Left renal cortex interstitium (tissue), 4 donors: ENCODE measurements around the gene B4GALNT1. TPM values are rescaled to one million over a fixed set of nuclear protein-coding genes. Genes with fewer than 3 reads are reported as not detected.
"Not testable (repeated sequence)": the region's sequence is repeated elsewhere in the genome, so short reads cannot be mapped to it uniquely, and the experiment has no call there.

ENCODE experiments used
- DNase-seq, 4 donors: peaks; one replicate each; pipeline ENCODE4 v3.0.0-alpha.2; 2013; ENCODE audit warnings: low read depth in 4 of 4, low spot score in 2 of 4, missing footprints in 1 of 4
- polyA plus RNA-seq, 4 donors: library from polyadenylated mRNA; unstranded; fragments of 120-200 nt; gene quantifications; one replicate each; pipeline ENCODE4 v1.2.1, GENCODE V29; 2013; ENCODE audit not compliant: insufficient read length in 4 of 4

B4GALNT1 gene
- polyA plus RNA-seq, 4 donors, result 0.58 to 1.4 (median 0.76) TPM

DNA sequence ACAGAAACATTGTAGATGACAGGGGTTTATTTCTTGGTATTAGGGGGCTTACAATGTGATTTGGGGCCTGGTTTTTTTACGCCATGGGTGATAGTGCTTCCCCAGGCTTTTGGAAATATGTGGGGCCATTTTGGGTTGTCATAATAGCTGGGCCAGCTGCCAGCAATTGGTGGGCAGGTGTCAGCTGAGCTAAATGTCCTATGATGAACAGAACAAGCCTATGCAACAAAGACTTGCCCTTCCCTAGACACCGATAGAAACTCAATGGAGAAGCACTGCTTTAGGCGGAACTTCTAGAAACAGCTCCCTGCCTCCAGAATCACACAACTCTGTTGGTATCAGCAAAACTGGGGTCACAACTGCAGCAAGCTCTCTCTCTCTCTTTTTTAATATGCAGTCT lies 5.1 kb upstream of the B4GALNT1 start:
- no peak for DNase-seq

DNA sequence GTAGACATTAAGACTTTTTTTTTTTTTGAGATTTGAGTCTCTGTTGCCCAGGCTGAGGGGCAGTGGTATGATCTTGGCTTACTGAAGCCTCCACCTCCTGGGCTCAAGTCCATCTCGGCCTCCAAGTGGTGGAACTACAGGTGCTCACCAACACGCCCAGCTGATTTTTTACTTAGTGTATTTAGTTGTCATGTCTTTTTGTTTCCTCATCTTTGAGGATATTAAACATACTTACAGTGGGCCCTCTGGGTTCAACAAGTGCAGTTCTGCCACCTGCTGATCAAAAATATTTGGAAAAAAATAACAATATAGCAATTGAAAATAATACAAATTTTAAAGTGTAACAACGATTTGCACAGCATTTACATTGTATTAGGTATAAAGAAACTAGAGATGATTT lies 4.4 kb upstream of the B4GALNT1 start:
- no peak for DNase-seq

DNA sequence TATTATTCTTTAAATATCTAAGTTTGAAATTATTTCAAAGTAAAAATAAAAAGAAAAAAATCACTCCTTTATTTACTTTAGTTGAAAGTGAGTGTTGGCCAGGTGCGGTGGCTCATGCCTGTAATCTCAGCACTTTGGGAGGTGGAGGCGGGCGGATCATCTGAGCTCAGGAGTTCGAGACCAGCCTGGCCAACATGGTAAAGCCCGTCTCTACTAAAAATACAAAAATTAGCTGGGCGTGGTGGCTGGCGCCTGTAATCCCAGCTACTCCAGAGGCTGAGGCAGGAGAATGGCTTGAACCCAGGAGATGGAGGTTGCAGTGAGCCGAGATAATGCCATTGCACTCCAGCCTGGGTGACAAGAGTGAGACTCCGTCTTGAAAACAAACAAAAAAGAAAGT lies 3.7 kb upstream of the B4GALNT1 start:
- not testable (repeated sequence) for DNase-seq

DNA sequence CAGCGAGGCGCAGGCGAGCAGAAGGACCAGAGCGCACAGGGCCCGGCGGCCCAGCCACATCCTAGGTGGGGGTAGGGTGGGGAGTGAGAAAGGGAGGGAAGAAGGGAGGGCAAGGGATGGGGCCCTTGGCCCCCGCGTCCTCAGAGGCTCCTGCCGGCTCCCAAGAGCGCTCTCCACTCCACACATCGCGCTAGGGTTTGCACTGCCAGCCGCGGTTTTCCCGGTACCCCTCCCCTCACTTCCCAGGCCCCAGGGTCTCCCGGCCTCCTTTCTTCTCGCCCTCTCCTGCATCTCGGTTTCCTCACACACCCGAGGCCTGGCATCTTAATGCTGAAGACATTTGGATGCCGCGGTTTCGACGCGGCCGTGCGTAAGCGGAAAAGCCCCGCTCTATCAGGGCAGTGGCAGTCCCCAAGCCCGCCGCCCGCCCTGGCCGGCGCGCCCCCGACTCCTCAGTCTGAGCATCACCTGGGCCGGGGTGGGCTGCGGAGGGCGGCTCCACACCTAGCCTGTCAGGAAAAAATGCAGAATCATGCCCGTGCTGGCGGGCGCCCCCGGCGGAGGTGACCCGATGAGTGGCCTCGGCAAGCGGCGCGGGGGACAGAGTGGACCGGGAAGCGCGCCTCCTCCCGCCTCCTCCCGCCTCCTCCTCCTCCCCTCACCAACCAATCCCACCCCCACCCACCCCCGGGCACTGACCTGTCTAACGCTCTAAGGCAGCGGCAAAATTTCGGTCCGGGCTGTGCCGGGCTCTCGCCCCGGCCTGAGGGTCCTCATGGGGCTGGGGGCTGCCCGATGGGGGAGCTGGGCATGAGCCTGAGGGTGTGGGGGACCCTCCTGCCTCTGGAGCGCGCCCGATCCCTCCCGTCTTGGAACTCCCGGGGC lies 686 bp downstream of the B4GALNT1 start:
- DNase-seq, result no peak

DNA sequence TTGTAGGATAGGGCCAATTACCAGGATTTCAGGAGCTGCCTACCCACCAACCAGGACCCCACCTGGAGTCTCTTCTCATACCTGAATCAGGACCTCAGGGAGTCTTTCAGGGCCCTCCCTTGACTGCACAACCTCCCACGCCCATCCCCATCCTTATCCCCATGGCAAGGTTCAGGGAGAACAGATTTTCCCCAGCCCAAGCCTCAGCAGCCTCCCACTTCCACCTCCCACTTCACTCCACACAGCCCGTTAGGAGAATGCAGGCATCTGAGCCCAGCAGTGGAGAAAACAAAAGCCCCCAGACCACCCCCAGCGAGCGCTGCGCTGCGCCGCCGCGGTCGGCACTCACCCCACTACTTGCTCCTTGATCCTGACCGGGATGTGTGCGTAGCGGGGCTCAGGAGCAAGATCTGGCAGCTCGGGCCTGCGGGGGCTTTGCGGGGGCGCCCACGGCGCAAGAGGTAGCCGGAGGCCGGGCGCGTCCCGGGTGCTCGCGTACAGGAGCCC lies 1.4 kb downstream of the B4GALNT1 start:
- no peak for DNase-seq

DNA sequence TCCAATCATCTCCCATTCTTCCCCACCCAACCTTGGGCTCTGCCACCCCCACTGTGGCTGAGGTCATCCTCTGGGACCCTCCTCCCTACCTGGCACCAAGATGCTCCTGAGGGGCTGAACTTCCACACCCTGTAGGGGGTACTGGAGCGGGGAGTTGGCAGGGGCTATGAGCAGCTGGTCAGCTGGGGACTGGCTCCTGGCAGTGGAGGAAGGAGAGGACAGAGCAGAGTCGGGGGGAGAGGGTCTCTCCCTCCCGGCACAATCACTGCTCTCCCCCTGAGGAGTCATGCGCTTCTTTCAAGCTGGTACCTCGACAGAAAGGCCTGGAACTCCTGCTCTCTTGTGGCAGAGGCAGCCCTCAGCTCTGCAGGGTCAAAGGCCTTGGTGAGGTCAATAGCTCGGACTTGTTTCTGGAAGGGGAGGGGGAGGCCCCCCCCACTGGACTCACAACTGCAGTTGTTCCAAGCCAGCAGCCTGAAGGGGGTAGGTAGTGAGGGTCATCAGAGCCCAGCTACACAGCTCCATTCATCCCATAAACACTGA lies 2.0 kb downstream of the B4GALNT1 start:
- no peak for DNase-seq

DNA sequence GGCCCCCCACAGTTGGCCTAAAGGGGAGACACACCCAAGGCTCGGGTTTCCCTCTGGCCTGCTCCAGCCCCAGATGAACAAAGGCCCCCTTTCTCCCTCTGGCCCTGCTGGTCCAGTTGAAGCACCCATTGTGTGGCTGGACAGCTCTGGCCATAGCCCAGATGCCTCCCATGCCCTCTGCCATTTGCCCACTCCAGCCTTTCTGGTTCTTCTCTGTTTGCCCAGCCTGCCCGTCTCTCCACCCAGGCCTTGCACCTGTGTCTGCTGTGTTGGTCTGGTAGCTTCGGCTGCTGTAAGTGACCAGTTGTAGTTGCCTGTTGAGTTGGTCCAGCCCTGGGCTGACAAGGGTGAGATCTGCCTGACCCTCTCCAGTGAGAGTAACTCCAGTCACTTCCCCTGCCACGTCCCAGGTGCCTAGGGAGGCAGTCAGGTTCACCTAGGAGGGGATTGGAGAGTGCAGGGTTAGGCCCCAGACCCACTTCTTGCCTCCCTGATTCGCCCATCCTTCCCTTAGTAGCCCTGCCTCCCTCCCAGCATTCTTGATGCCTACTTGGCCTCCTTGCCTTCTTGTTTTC lies 3.0 kb downstream of the B4GALNT1 start:
- no peak for DNase-seq

DNA sequence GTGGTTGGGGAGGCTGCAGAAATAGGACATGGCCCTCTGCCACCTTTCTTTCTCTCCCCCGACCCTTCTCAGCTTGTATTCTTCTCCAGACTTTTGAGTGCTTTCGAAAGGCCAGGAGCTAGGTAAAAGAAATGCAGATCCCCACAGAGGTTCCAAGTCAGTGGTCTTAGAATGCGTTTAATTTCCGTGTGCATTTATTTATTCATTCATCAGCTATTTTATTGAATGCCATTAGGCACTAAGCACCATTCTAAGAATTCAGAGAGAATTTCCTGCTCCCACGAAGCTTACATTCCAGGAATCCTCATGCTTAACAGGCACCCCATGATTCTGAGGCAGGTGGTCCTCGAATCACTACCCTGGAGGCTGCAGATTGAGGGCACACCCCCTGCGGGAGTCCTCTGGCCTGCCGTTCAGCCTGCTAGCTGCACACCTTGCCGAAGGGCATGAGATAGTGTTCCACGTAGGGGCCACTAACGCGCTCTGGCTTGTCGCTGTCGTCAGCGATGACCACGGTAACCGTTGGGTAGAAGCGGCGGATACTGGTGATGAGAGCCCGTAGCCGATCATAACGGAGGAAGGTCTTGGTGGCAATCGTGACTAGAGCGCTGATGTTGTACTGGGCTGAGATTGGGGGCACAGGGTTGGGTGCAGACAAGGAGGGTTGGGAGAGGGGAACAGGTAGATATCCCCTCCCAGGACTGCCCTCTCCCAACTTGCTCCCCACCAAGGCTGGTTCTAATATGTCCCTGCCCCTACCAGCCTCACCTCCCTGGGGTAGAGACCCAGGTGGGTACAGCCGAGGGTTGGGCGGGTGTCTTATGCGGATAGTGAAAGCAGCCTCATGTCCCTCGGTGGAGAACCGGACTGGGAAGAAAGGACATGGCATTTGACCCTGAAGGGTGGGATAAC lies 4.5 kb downstream of the B4GALNT1 start:
- no peak for DNase-seq

DNA sequence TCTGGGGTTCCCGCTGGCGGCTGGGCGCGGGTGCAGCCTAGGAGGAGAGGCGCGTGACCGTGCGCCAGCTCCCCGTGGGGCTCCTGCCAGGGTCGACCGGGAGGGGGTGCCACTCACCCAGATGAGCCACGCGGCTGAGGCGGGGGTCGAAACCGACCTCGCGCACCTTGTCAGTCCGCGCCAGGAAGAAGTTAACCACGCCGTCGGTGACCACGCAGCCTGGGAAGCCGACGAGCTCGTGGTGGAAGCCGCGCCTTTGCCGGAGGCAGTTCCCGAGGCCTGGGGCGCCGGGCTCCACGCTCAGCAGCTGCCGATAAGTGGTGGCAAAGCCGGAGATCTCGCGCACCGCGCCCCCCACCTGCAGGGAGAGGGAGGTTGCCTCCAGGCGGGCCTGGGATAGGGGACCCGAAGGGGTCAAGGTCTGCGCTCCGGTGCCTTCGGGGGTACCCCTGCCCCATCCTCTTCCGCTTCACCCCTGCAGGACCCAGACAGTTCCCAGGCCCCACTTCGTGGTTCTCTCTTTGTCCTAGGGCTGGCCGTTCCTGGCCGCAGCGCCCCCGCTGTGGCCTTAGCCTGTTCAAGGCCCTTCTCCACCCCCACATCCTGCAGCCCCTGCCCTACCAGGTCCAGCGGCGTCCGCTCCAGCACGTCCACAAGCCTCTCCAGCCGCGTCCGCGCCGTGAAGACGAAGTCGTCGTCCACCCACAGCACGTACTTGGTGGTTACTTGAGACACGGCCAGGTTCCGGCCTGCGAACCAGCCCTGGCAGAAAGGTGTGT lies 5.3 kb downstream of the B4GALNT1 start:
- no peak for DNase-seq

DNA sequence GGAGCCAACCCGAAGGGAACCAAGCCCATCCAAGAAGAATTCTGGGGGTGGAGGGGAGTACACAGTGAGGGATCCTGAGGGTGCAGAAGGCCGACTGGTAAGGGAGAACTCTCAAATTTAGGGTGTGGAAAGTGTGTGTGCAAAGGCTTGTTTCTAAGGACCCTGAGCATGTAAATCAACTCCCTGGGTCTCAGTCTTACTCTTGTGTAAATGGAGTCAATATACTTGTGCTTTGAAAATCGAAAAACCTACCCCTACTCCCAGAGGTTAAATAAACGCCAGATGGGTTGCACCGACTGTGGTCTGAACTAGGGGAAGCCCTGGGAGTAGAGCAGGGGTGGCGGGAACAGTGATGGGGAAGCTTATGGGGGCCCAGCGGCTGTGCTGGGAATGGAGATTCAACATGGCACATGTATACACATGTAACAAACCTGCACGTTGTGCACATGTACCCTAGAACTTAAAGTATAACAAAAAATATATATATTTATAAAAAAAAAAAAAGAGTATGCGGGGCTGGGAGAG lies 6.0 kb downstream of the B4GALNT1 start:
- no peak for DNase-seq

DNA sequence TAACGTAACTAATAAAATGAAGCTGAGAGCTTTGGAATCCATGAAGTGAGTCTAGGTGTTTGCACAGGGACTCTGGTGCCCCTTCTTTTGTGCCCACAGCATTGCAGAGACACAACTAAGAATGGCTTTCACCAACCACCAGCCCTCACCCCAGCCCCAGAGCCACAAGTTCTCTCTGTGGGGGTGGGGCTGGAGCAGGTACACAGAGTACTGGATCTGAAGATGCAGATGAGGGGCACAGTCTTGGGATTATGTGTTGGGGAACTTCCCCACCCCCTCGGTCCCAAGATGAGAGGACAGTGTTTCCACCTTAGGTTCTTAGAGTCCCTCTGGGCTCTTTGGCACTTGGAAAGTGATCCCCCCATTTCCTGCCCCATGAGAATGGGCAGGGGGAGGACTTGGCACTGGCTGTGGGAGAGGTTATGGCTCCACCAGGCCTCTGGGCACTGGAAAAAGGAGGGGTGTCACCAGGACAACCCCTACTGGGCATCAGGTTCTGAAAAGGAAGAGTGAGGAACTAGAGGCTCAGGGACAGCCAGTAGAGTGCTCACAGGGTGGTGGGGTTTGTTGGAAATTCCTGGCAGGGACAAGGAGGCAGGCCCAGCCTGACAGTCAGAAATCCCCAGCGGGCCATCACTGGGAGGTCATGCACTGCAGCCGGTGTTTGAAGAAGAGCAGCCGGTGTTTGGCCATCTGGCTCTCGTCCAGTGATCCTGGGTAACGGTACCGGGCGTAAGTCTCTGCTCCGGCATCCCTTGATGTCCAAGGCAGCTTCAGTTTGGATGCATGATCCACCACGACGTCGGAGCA lies 6.7 kb downstream of the B4GALNT1 start:
- no peak for DNase-seq

DNA sequence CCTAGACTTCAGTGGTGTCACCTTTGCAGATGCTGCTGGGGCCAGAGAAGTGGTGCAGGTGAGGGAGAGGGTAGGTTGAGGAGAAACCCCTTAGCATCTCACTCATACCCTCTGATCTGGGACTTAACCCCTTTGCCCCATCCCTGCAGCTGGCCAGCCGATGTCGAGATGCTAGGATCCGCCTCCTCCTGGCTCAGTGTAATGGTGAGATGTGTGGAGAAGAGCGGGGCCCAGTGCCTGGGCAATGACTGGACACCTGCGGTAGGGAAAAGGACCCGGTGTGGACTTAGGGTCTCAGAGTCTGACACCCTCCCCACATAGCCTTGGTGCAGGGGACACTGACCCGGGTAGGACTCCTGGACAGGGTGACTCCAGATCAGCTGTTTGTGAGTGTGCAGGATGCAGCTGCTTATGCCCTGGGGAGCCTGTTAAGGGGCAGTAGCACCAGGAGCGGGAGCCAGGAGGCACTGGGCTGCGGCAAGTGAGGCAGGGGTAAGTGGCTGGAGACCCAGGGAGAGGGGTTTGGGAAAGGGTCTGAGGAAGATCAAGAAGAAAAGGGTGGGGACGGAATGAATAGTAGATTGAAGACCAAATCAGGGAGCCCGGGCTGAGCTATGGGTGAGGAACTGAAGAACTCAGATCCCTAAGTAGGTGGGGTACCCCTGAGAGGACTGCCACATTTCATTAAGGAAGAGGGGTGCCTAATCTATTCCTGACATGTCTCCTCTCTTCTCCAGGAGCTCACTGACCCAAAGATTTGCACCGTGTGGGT lies 7.6 kb downstream of the B4GALNT1 start:
- DNase-seq, result no peak

DNA sequence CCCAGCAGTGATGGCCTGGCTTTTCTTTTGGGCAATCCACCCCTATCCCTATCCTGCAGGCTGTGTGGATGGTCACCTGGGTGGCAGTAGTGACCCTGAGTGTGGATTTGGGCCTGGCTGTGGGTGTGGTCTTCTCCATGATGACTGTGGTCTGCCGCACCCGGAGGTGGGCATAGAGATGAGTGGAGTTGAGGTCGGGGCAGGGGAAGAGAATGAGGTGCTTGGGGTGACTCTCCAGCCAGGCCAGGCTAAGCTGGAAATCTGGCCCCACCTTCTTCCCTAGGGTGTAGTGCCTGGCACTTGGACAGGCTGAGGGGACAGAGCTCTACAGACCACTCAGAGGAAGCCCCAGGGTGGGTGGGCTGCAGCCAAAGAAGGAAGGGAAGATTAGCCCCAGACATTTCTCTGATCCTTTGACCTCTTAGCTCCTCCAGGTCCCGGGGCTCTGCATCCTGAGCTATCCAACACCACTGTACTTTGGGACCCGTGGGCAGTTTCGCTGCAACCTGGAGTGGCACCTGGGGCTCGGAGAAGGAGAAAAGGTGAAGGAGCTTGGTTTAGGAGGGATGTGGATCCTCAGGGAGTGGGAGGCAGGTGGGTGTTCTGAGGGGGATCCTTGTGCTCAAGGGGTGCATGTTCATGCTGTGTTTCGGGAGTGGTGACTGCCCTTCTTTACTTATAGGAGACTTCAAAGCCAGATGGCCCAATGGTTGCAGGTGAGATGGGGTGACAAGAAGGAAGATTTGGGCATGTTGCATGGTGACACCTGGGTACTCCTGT lies 8.4 kb downstream of the B4GALNT1 start:
- no peak for DNase-seq

DNA sequence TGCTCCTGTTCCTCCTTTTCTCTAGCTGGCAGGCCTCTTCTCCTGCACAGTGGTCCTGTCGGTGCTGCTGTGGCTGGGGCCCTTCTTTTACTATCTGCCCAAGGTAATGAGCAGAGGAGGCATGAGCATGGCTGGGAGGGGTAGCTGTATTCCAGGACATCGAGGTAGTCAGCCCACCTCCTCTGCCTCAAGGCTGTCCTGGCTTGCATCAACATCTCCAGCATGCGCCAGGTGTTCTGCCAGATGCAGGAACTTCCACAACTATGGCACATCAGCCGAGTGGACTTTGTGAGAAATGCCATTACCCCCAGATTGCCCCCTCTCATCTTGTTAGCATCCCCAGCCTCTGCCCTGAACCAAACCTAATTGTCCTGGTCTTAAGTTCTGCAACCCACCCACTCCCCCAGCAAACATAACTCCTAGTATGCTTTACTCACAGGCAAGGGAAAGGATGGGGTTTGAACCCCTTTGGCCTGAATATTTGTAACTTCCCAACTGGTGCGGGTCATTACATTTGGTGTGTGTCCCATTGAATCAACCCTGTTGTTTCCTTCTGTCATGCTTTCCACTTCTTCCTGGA lies 9.1 kb downstream of the B4GALNT1 start:
- no peak for DNase-seq

DNA sequence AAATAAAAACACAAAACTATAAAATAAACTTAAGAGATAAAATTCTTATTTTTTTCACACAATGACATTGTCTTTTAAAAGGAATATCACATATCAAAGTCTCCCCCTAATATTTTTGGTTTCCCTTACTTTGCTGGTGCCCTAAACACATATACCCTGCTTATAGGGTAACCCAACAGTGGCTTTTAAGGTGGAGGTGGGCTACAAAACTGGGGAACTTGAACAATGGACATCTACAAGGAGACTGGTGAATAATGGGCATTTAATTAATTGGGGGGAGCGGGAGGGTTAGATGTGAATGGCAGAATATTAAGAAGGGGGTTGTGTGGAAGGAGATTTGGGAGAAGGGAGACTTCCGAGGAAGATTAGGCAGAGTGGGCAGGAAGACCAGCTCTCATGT lies 9.6 kb downstream of the B4GALNT1 start:
- DNase-seq, result no peak

DNA sequence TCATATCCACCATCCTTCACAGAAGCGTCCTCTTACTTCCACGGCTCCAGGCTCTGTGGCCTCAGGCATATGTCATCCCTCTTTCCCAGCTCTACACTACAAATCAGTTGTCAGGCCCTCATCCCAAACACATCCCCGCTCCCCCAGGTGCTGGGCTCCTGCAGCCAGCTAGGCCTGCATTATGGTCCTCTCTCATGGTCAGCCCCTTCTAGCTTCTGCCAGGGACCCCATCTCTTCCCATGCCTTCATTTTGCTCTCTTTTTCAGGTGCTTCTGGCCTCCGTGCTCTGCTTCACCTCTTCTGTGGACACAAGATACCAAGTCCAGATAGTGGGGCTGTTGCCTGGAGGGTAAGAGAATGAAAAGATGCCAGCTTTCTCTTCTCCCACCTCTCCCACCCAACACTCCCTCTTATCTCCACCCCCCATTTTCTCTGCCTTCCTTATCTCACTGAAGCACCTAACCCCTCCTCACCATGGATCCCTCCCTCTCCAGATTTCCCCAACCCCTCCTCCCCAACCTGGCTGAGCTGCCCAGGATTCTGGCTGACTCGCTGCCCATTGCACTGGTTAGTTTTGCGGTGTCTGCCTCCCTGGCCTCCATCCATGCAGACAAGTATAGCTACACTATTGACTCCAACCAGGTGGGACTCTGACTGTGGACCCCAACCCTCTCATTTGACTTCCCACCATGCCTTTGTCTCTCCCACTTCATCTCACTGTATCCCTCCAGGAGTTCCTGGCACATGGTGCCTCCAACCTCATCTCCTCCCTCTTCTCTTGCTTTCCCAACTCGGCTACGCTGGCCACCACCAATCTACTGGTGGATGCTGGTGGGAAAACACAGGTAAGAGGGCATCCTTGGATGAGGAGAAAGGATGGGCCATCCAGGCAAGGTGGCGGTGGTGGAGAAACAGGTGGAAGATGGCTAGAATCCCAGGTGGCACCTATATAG lies 10.4 kb downstream of the B4GALNT1 start:
- no peak for DNase-seq
